H1 (cell line): ENCODE results near the gene MPV17. TPM values are rescaled to one million over a fixed set of nuclear protein-coding genes. Genes with fewer than 3 reads are reported as not detected.

ENCODE experiments used
- CTBP2 ChIP-seq: IDR thresholded peaks from 2 replicates; pipeline ENCODE4 v1.7.0; 2011; ENCODE audit warnings: borderline replicate concordance, mild to moderate bottlenecking, moderate library complexity, mixed read lengths, low read length; ENCODE audit not compliant: insufficient read depth, insufficient read length
- EP300 ChIP-seq, 2 experiments: IDR thresholded peaks; 1 replicate in 1 of 2; 2 replicates in 1 of 2; pipeline ENCODE4 v1.6.1; 2011 to 2012; ENCODE audit warnings: low read depth in 2 of 2, low read length in 2 of 2, mild to moderate bottlenecking in 2 of 2, borderline replicate concordance in 1 of 2, inconsistent platforms in 1 of 2, moderate library complexity in 1 of 2
- JUN ChIP-seq: IDR thresholded peaks from 2 replicates; pipeline ENCODE4 v1.6.1; 2011; ENCODE audit warnings: low read depth, mild to moderate bottlenecking, improper control_type of control experiment, low read length
- KDM4A ChIP-seq: IDR thresholded peaks from one replicate; pipeline ENCODE4 v1.7.1; 2012; ENCODE audit warnings: low read depth, mild to moderate bottlenecking, moderate library complexity, low read length, inconsistent platforms; ENCODE audit not compliant: severe bottlenecking
- MAFK ChIP-seq: IDR thresholded peaks from 2 replicates; pipeline ENCODE4 v1.6.1; 2012; ENCODE audit warnings: low read depth, mild to moderate bottlenecking, improper control_type of control experiment, low read length
- polyA plus RNA-seq, 7 experiments: library from polyadenylated mRNA; depleted of rRNA in 3 of 7; stranded (reverse) in 5 of 7; unstranded in 2 of 7; fragments of >200 nt in 5 of 7; fragments of 200-250 nt in 2 of 7; gene quantifications; 1 replicate in 5 of 7; 2 replicates in 1 of 7; 4 replicates in 1 of 7; pipeline versions ENCODE4 v1.2.1 to v1.2.3, GENCODE V29; 2011 to 2013; ENCODE audit warnings: missing spikeins in 2 of 7, mixed read lengths in 2 of 7
- total RNA-seq: library from RNA; stranded (reverse); fragmentation: NEBNext Ultra II Directional; extraction: Animal tissue kit (Norgen Biotek cat#: 25700); gene quantifications from 2 replicates; pipeline ENCODE4 v1.2.1, GENCODE V29; 2021

Gene MPV17
- total and polyA plus RNA-seq, 2 of the 8 experiments (the other 6 are each of a cell fraction or from before 2014, with no cell fraction given), result 45.2 to 181 TPM

- no peak for TF ChIP-seq MAFK
- TF ChIP-seq JUN, result no peak
- no peak for TF ChIP-seq KDM4A
- TF ChIP-seq EP300 (IDR thresholded peaks at IDR 0.05; ENCODE audit: borderline replicate concordance in 1 of 2, low read depth in 2 of 2, low read length in 2 of 2), result no peak
- TF ChIP-seq CTBP2, result no peak
- TF ChIP-seq, all 59 proteins: peak for 0
These were observed 41.0 kb upstream of the MPV17 start (continued) for GRCh38 chr2:27363933-27364332.
